Skin epidermis (tissue), 12 donors: ENCODE data around the gene ALDH3B2.
A peak's percentile ranks its signal among the peaks of the same experiment; 100 is the strongest.
"Not testable (repeated sequence)": the region's sequence is repeated elsewhere in the genome, so short reads cannot be mapped to it uniquely, and the experiment has no call there.

Experiments used
- H3K27ac ChIP-seq, 21 experiments: fragments of 200-600 bp; sonication (generic) in 11 of 21; one replicate each; pipeline ENCODE4 v1.5.0; 2020; ENCODE audit warnings: mild to moderate bottlenecking in 3 of 21, inconsistent platforms in 2 of 21, moderate library complexity in 2 of 21
- H3K4me3 ChIP-seq, 7 experiments: fragments of 200-600 bp; sonication (generic) in 2 of 7; one replicate each; pipeline ENCODE4 v1.5.0; 2020; ENCODE audit warnings: inconsistent platforms in 2 of 7, mild to moderate bottlenecking in 2 of 7, moderate library complexity in 1 of 7

ALDH3B2 gene

GRCh38 chr11:67619683-67620618 is 54.5 kb downstream of the ALDH3B2 start:
- not testable (repeated sequence) for H3K27ac ChIP-seq, H3K4me3 ChIP-seq

DNA sequence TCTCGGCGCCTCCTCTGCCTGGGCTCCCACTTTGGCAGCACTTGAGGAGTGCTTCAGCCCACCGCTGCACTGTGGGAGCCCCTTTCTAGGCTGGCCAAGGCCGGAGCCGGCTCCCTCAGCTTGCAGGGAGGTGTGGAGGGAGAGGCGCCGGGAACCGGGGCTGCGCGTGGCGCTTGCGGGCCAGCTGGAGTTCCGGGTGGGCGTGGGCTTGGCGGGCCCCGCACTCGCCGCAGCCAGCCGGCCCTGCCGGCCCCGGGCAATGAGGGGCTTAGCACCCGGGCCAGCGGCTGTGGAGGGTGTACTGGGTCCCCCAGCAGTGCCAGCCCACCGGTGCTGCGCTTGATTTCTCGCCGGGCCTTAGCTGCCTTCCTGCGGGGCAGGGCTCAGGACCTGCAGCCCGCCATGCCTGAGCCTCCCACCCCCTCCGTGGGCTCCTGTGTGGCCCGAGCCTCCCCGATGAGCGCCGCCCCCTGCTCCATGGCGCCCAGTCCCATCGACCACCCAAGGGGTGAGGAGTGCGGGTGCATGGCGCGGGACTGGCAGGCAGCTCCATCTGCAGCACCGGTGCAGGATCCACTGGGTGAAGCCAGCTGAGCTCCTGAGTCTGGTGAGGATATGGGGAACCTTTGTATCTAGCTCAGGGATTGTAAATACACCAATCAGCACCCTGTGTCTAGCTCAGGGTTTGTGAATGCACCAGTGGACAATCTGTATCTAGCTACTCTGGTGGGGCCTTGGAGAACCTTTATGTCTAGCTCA is 55.3 kb downstream of the ALDH3B2 start:
- not testable (repeated sequence) for H3K4me3 ChIP-seq, H3K27ac ChIP-seq

DNA sequence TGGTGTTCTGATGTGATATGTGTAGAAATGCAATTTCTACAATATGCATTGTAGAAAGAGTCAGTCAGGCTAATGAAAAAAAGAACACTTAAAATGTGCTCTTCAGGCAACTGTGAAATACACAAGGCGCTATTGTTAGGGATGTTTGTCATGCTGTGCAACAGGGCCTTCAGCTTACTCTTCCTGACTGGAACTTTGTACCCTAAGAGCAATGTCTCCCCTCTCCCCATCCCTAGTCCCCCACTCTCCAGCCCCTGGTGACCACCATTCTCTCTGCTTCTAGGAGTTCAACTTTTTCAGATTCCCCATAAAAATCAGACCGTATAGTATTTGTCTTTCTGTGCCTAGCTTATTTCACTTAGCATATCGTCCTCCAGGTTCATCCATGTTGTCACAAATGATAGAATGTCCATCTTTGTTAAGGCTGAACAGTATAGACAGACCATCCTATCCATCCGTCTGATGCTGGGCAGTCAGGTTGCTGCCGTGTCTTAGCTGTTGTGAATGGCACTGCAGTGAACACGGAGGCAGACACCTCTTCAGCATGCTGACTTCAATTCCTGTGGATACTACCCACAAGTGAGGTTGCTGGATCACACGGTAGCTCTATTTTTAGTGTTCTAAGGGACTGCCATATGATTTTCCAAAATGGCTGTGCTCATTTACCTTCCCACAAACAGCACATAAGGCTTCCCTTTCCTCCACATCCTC is 57.0 kb downstream of the ALDH3B2 start:
- Histone ChIP-seq H3K27ac (no peak overlapping the region), H3K4me3 (no peak overlapping the region)

GRCh38 chr11:67616431-67617242 is 57.8 kb downstream of the ALDH3B2 start:
- Histone ChIP-seq H3K4me3 (no peak overlapping the region), H3K27ac (peak overlapping the region in 1 of 21 experiments; percentile 16)

GRCh38 chr11:67615728-67616430 is 58.5 kb downstream of the ALDH3B2 start:
- Histone ChIP-seq H3K4me3 (peak overlapping the region in 1 of 7 experiments; percentile 7), H3K27ac (peak overlapping the region in 1 of 21 experiments; percentile 16)

DNA sequence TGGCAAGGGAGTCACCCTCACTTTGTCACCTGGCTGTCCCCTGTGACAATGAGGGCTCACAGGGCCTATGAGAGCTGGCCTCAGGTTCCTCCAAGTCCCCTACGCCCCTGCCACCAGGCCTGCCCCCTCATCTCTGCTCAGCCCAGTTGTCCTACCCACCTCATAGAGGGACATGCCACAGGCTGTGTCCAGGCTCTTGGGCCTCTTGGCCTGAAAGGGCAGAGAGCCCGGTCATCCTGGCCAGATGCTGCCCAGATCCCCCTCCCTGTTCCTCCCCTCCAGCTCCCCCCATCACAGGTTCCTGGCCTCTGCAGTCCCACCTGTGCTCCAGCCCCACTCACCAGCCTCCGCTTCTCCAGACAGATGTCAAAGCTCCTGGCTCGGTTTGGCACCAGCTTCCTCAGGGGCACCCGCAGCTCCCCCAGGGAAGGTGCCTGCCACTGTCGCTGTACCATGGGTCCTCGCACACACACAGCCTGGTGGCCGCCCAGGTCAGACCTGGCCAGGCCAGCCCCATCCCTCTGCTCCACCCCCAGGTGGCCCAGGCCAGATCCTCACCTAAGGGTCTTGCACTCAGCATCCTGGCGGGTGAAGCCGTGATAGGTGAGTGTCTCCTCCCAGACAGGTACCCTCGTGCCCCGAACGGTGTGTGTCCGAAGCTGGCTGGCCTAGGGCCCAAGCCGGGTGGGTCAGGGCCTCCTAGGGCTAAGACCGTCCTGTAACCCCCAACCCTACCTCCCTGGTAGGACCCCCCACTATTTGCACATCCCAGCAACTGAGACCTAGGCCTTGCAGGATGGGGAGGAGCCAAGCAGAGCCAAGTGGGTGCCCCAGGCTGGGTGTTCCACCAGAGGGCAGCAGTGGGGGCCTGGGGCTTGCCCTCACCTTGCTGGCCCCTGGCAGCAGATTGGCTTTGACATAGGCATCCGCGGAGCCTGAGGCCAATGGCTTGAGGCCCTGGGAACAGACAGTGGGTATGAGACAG is 59.4 kb downstream of the ALDH3B2 start:
- Histone ChIP-seq H3K4me3 (peak overlapping the region in 1 of 7 experiments; percentile 35), H3K27ac (peak overlapping the region in 20 of 21 experiments; percentile 37 to 95 (median 79))

- peak overlapping the region in 5 of 7 experiments; percentile 17 to 35 (median 24) for H3K4me3 ChIP-seq
- peak overlapping the region in 20 of 21 experiments; percentile 37 to 95 (median 79) for H3K27ac ChIP-seq
Observed at GRCh38 chr11:67613960-67614715, 60.3 kb downstream of the ALDH3B2 start.

- Histone ChIP-seq H3K4me3 (peak overlapping the region in 2 of 7 experiments; percentile 24 to 29), H3K27ac (peak overlapping the region in 19 of 21 experiments; percentile 37 to 95 (median 80))
Observed at GRCh38 chr11:67613313-67613959, 61.0 kb downstream of the ALDH3B2 start.

DNA sequence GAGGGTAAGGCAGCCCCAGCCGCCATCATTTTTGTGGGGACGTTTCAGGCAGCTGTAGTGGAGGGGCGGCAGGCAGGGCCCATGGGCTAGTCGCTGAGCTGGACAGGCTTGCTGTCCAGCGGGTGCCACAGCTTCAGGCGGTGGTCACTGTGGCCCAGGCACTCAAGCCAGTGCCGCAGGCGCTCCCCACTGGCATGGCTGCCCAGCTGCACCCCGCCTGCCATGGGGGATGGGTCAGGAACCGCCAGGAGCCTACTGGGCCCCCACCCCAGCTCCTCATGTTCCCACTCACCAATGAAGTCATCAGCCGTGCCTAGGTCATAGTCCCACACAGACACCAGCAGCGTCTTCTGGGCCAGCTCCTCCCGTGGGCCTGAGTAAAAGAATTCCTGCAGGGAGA is 61.7 kb downstream of the ALDH3B2 start:
- Histone ChIP-seq H3K4me3 (no peak overlapping the region), H3K27ac (peak overlapping the region in 3 of 21 experiments; percentile 88 to 95 (median 93))
